HG03025 (cell line): Measurements from ENCODE around the gene MAFF.
"Not testable (repeated sequence)": the region's sequence is repeated elsewhere in the genome, so short reads cannot be mapped to it uniquely, and the experiment has no call there.

Experiments used
- ATAC-seq: cut with Tn5 transposase; IDR thresholded peaks from one replicate; pipeline ENCODE4 v1.9.1; 2021; ENCODE audit warnings: mild to moderate bottlenecking, moderate library complexity; ENCODE audit not compliant: unreplicated experiment, low FRiP score

Gene MAFF

GRCh38 chr22:38201711-38202436 lies at the start of gene MAFF:
TSS of gene MAFF (plus strand) at chr22:38201994. CDS start at chr22:38213854, 11,860 bp downstream.
- peak; percentile 51 for ATAC-seq

DNA sequence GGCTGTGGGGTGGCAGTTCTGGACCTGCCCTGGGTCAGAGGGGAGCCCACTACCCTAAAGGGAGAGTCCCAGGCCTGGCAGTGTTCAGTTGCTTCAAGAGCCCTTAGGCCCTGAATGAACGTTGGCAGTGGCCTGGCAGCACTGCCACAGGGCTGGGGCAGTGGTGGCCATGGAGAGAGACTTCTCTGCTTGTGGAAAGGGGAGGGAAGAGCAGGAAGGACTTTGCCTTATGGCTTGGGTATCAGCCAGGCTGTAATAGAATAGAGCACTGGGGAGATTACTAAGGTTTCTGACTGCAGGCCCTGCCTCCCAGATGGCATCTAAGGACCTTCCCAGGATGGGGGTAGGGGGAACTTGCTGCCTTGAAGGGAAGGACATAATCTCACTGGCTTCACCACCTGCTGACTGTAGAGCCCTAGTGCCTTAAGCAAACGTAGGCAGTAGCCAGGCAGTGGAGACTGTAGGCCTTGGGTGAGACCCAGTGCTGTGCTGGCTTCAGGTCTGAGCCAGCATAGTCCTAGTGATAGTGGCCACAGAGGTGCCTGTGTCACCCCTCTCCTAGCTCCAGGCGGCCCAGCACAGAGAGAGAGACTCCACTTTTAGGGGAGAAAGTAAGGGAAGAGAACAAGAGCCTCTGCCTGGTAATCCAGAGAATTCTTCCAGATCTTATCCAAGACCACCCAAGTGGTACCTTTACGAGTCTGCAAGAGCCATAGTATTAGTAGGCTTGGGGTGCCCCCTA lies 47.8 kb upstream of the MAFF start:
- no peak for ATAC-seq

DNA sequence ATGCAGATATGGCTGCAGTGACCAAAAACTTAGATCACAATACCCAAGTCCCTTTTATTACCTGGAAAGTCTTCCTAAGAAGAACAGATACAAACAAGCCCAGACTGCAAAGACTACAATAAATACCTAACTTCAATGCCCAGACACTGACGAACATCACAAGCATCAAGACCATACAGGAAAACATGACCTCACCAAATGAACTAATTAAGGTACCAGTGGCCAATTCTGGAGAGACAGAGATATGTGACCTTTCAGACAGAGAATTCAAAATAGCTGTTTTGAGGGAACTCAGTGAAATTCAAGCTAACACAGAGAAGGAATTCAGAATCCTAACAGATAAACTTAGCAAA lies 47.3 kb upstream of the MAFF start:
- not testable (repeated sequence) for ATAC-seq

GRCh38 chr22:38155703-38156102 lies 46.1 kb upstream of the MAFF start:
- no peak for ATAC-seq

GRCh38 chr22:38162881-38163843 lies 38.6 kb upstream of the MAFF start:
- no peak for ATAC-seq

- ATAC-seq: no peak
These were observed 37.8 kb upstream of the MAFF start for GRCh38 chr22:38163844-38164550.

GRCh38 chr22:38164551-38164918 lies 37.3 kb upstream of the MAFF start:
- no peak for ATAC-seq

GRCh38 chr22:38165922-38166593 lies 35.7 kb upstream of the MAFF start:
- ATAC-seq: no peak

DNA sequence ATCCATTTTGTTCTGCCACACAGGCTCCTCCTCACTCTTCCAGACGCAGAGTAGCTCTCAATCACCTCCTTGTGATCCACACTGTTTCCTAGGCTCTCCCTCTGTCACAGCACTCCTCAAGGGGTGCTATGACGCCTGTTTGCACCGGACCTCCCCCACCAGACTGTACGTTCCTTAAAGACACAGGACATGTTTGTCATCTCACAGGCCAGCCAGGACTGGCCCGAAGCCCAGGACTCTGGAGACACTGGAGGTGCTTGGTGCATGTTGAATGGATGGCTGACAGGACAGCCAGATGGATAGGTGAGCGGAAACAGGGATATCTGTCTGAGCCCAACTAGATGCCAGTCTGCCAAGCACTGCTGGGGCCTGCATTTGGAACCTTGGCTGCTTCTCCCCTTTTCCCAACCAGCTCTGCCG lies 33.8 kb upstream of the MAFF start:
- no peak for ATAC-seq

DNA sequence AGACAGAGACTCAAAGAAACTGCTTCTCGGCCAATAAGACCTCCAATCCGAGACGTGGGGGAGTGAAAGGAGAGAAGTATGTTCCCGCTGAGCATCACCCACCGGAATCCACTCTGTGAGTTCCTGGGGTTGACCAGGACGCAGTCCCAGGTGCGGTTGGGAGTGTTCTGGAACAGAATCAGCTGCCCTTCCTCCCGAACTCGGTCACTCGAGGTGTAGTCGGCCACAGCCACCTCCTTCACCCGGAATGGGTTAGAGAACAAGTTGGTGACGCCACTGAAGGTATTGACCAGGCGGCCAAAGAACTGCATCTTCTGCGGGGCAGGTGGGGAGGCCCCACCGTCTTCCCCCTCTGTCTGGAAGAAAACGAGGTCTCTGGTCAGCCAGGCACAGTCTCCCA lies 32.7 kb upstream of the MAFF start:
- no peak for ATAC-seq

- ATAC-seq: no peak
These were observed 31.3 kb upstream of the MAFF start for GRCh38 chr22:38170469-38170868.

DNA sequence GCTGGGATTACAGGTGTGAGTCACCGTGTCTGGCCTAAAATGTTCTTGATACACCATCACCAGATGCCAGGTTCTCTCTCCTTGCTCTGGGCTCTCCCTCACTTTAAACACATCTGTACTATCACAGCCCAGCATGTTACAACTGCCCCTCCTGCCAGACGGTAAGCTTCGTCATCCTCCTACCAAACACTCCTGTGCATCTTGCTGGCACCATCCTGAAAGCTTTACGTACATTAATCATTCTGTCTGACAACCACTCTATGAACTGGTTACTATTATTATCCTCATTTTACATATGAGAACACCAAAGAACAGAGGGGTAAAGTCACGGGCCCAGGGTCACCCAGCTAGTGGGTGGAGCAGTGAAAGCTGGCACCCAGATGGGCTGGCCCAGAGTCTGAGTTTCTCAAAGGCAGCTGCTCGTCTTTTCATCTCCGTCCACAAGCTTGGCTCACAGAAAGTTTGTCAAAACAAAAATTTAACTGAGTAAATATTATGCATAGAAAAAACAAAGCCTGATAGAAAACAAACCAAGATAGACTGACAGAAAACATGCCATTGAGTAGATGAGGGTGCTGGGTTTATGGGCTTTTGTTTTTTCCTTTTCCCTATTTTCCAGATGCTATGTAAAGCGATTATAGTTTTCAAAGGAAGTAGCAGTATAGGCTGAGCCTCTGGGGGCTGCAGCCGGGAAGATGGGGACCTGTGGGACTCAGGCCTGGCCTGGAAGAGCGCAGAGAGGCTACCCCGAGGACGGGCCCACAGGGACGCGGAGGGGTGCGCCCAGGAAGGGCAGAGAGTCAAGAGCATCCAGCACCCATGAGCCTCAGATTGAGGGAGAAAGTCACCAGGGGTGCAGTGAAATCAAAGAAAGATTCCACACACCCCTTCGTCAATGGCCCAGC lies 29.6 kb upstream of the MAFF start:
- ATAC-seq: no peak

GRCh38 chr22:38172832-38173640 lies 28.8 kb upstream of the MAFF start:
- ATAC-seq: no peak

DNA sequence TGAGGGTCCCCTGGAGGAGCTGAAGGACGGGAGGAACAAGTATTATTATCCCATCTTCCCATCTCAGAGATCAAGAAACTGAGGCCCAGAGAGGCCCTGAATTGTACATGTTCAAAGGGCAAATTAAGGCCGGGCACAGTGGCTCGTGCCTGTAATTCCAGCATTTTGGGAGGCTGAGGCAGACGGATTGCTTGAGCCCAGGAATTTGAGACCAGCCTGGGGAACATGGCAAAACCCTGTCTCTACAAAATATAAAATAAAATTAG lies 28.2 kb upstream of the MAFF start:
- ATAC-seq: no peak

DNA sequence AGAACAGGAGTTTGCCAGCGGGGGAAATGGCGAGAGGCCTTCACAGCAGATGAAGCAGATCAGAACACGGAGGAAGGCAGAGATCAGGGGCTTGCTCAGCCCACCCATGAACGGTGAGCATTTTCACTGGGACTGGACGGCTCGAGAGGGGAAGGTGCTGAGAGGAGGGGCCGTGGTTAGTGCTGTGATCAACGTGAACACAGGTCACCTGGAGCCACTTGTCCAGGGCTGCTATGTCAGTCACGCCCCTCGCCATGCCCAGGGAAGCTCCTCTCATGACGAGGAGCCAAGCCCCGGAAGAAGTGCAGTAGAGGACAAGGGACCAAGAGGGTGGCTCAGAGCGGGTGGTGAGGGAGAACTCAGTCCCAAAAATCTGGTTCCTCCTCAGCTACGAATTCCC lies 27.2 kb upstream of the MAFF start:
- no peak for ATAC-seq

DNA sequence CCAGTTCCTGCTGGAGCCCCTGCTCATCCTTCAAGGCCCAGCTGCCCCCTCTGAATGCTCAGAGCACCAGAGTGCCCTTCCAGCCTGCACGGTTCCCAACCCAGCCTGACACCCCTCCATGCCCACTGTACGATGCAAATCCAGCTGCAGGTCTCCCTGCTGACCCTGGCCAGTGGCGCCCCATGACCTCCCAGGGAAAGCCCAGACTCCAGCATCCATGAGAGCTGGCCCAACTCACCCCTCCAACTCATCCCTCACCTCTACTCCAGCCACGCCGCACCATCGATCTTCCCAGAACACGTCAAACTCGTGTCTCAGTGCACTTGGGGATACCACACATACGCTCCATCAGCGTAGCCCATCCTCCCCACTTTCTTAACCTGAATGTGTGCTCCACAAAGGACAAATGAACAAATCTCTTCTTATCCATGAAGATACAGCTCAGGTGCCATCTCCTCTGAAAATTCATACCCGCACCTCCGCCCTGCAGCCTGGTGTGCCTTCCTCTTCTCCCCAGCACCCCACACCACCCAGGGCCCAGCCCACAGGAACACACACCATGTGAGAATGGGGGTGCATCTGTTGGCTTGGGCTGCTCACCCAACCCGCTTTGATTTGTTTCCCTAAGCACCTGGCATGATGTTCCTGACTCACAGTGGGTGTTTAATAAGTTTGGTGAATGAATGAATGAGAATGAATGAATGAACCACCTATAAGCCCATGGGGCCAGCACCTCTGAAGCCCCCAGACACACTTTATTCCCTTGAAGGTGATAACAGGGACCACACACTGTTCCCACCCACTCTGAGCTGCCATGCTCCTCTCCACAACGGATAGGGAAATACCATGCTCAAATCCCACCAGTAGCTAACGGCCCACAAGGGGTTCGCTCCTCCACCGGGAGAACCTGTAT lies 26.3 kb upstream of the MAFF start:
- ATAC-seq: no peak

DNA sequence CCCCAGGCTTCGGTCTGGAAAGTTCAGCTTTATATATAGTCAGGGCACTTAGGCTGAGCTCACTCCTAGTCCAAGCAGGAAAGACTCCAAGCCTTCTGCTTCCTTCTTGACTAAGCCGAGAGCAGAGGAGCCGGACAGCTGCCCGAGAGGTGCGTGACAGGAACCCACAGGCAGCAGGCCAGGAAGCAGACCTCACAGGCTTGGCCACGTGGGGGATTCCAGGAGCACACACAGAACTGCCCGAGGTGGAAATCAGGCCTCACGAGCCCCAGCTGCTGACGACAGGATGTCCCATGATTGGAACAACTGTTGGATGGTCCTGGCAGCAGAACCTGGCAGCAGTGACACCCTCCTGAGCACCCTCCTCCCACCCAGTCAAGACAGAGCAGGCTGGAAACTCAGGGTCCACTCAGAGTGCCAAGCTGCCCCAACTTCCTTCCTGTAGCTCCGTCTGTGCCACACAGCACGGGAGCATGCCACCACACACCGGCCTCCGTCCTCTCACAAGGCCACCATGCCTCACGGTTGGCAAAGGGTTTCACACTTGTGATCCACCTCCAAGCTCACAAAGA lies 25.5 kb upstream of the MAFF start:
- ATAC-seq: no peak
